ENCODE results near the gene REV3L.

DNA sequence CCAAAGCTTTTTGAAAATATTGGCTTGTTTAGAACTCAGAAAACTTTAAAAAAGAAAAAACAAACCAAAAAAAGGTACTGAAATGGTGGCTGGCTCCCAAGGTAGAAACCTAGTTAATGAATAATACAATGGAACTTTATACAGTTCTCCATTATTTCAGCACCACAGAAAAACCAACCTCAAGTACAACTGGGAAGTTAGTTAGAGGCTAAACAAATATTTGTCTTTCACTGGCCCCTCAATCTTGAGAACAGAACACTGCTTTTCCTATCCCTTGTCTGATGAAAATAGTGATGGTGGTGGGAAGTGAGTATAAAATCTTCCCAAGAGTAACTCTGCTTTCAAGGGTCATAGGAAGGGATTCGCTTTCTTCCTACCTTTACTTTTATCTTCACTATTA is 126.5 kb downstream of the REV3L start:
- TF ChIP-seq CTCF (IDR thresholded peaks at IDR 0.05) (no peak), EP300 (IDR thresholded peaks at IDR 0.05) (no peak), POLR2A (IDR thresholded peaks at IDR 0.05; ENCODE audit: low read depth) (no peak)

All from esophagus muscularis mucosa (tissue), 4 donors.